GM21576 (cell line): ENCODE measurements around the gene BICRA.
"Not testable (repeated sequence)": the region's sequence is repeated elsewhere in the genome, so short reads cannot be mapped to it uniquely, and the experiment has no call there.

Experiments
- ATAC-seq: cut with Tn5 transposase; IDR thresholded peaks from one replicate; pipeline ENCODE4 v1.9.1; 2021; ENCODE audit warnings: mild to moderate bottlenecking, moderate library complexity; ENCODE audit not compliant: unreplicated experiment

The BICRA gene

DNA sequence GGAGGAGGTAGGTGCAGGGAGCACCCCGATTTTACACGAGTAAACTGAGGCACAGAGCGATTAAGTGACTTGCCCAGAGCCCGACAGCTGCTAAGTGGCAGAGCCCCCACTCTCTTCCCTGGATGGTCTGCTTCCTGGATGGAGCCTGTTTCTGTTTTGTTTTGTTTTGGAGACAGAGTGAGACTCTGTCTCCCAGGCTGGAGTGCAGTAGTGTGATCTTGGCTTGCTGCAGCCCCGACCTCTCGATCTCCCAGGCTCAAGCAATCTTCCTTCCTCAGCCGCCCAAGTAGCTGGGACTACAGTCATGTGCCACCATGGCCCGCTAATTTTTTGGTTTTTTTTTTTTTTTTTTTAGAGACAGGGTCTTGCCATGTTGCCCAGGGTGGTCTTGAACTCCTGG is 17.3 kb downstream of the BICRA start:
- no peak for ATAC-seq

DNA sequence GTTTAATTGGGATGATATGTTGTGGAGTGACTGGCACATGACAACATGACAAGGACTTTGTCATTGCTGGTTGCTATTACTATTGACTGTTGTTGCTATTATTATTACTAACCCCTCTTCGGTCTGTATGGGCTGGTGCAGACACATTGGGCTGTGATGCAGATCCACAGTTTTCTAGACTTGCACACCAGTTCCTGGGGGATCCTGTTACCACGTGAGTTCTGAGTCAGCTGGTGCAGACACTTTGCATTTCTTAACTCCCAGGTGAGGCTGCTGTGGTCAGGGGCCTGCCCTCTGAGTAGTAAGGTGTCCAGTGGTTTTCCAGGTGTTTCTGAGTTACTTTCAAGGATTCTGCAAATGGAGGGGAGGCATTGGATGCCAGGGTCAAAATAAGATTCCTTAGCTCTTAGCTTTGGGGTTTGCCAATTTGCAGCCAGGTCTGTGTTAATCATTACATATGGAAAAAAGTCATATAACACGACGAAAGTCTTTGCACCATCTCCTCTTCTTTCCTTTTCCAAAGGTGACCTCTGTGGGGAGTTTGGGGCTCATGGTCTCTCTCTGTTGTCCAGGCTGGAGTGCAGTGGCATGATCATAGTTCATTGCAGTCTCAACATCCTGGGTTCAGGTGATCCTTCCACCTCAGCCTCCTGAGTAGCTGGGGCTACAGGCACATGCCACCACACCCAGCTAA is 19.3 kb downstream of the BICRA start:
- no peak for ATAC-seq

DNA sequence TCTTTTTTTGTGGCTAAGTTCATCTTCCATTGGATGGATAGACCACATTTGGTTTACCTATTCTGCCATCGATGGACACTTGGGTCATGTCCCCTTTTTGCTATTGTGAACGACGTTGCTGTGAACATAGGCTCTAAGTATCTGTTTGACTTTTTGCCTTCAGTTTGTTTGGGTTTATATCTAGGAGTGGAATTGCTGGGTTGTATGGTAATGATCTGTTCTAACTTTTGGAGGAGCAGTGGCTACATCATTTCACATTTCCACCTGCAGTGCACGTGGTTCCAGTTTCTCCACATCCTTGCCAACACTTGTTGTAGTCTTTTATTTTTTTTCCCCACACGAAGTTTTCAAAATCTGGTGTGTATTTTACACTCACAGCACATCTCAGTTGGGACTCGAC is 21.7 kb downstream of the BICRA start:
- ATAC-seq = no peak

DNA sequence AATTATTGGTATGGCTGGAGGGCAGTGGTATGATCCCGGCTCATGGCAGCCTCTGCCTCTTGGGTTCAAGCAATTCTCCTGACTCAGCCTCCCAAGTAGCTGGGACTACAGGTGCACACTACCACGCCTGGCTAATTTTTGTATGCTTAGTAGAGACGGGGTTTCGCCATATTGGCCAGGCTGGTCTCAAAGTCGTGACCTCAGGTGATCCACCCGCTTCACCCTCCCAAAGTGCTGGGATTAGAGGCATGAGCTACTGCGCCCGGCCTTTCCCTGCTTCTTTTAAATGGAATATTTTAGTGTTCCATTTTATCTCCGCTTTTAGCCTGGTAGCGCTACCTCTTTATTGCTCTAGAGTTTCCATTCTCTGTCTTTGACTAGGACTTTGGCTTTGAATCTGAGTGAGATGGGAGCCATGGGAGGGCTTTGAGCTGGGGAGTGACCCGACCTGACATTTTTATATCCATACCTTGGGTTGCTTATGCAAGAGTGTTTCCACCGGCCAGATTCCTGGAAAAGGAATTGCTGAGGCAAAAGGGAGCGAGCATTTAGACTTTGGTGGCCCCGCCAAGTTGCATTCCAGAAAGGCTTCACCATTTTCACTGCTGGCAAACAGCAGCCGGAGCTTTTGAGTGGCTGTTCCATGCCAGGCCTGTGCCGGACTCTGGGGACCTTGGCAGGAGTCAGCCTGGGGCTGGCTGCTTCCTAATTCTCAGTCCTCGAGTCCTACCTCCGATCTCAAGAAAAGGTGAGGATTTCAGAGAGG is 22.9 kb downstream of the BICRA start:
- ATAC-seq = no peak

DNA sequence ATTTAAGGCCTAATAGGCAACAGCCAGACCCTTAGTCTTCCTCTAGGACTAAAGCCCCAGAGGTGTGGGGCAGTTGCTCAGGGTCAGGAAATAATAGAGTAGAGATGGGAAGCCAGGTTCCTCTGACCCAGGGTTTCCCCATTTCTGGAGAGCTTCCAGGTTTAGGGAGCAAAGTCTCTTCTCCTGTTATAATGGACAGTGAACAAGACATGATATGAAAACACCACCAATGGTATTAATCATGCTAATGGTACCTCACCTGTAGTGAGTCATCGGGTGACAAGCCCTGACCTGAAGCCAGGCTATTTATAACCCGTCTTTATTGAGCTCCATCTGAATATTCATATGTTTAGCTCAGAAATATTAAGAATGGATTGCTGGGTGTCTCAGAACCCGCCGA is 24.6 kb downstream of the BICRA start:
- no peak for ATAC-seq

DNA sequence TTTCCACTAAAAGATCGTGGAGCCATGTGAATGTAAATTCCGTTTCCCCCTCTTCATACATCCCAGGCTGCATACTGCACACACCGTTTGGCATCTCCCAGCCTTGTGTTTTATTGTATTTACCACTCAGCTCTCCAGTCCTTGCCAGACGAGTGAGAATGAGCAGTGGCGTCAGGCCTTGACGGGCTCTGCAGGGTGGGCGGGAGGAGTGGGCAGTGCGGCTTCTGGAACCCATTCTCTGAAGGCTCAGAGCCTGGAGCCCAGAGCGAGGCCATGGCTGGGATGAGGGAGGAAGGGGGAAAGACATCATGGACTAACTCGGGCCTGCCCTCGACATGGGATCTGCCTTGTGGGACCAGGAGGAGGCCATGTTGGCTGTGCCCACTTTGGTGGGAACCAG is 25.1 kb downstream of the BICRA start:
- ATAC-seq = no peak

DNA sequence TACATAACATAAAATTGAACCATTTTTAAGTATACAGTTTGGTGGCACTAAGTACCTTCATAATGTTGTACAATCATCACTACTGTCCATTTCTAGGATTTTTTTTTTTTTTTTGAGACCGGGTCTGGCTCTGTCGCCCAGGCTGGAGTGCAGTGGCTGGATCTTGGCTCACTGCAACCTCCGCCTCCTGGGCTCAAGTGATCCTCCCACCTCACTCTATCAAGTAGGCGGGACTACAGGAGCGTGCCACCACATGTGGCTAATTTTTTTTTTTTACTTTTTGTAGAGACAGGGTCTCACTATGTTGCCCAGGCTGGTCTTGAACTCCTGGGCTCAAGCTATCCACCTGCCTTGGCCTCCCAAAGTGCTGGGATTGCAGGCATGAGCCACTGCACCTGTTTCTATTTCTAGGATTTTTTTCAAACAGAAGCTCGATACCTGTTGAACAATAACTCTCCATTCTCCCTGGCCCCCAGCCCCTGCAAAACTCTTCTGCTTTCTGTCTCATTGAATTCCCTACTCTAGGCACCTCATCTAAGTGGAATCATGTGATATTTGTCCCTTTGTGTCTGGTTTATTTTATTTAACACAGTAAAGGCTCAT is 26.3 kb downstream of the BICRA start:
- ATAC-seq = not testable (repeated sequence)

DNA sequence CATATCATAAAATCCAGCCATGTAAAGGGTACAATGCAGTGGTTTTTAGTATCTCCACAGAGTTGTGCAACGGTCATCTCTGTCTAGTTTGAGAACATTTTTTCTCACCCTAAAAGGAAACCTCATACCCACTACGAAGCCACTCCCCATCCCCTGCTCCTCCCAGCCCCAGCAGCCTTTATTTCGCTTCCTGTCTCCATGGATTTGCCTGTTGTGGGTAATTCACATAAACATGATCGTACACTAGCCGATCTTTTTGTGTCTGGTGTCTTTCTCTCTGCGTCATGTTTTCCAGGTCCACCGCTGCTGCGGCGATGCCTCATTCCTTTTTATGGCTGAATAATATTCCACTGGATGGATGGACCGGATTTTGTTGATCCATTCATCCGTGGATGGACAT is 28.6 kb downstream of the BICRA start:
- no peak for ATAC-seq

DNA sequence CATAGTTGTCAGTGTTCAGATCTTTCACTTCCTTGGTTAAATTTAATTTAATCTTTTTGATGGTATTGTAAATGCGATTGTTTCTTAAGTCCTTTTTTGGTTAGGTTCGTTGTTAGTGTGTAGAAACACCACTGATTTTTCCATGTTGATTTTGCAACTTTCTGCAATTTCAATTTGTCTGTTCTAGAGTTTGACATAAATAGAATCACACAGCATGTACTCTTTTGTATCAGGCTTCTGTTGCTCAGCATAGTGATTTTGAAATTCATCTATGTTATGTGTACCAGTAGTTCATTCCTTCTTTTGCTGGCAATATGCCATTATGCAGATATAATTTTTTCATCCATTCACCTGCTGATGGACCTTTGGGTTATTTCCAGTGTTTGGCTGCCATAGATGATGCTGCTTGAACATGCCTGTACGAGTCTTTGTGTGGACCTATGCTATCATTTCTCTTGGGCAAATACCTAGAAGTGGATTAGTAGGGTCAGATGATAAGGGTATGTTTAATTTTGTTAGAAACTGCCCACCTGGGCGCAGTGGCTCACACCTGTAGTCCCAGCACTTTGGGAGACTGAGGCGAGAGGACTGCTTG is 33.1 kb downstream of the BICRA start:
- ATAC-seq = no peak

DNA sequence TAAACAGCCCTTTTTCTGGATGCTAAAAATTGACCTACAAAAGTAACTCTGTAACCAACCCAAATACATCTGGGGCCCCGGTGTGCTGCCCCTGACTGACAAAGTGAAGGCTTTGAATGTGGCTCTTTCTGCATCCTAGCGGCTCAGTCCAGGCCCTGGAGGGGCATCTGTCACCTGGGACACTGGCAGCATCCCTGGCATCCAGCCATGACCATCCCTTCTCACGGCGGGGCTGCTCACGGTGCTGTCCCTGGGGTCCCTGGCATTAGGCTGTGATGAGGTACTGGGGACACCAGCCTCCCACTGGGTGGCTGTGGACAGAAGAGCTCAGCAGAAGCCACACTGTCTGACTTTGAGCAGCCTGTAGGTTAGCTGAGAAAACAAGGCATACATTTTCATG is 34.3 kb downstream of the BICRA start:
- no peak for ATAC-seq

DNA sequence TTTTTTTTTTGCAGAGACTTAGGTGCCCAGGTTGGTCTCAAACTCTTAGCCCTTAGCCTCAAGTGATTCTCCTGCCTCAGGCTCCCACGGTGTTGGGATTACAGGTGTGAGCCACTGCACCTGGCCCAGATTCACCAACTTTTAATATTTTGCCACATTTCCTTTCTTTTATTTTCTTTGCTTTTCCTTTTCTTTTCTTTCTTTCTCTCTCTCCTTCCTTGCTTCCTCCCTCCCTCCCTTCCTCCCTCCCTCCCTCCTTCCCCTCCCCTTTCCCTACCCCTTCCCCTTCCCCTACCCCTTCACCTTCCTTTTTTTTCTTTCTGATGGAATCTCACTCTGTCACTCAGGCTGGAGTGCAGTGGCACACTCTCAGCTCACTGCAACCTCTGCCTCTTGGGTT is 35.3 kb downstream of the BICRA start:
- no peak for ATAC-seq

DNA sequence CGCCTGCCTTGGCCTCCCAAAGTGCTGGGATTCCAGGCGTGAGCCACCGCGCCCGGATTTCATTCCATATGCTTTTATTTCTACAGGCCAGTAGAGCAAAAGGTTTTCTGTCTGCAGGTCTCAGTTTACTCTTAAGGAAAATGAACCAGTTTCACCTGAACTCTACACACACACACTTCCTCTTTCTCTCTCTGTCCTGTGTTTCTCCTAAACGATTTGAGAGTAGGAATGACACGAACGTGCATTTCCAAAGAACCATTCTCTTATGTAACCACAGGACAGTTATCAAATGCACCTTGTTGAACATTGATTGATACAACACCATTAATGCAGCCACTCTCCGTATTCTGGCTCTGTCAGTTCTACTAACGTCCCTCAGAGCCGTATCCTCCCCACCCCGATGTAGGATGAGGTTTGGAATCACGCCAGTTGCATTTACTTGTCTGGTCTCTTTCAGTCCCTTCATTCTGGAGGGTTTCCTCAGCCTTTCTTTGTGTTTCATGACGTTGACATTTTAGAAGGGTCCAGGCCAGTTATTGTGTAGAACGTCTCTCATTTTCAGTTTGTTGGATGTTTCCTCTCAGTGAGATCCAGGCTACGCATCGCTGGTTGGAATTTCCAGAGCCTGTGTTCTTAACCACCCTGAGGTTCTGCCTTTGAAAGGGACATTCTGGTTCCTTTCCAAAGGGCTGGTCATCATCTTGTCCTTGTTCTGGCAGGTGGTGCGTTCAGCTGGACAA is 36.0 kb downstream of the BICRA start:
- no peak for ATAC-seq

DNA sequence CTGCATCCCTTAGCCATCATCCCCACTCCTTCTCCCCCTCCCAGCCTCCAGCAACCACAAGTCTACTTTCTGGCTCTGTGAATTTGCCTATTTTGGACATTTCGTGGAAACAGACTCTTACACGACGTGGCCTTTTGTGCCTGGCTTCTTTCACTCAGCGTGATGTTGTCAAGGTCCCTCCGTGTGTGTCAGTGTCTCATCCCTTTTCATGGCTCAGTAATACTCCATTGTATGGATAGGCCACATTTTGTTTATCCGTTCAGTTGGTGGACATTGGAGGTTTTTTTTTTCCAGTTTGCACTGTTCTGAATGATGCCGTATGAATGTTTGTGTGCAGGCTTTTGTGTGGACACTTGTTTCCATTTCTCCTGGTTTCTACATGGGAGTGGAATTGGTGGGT is 38.0 kb downstream of the BICRA start:
- no peak for ATAC-seq

DNA sequence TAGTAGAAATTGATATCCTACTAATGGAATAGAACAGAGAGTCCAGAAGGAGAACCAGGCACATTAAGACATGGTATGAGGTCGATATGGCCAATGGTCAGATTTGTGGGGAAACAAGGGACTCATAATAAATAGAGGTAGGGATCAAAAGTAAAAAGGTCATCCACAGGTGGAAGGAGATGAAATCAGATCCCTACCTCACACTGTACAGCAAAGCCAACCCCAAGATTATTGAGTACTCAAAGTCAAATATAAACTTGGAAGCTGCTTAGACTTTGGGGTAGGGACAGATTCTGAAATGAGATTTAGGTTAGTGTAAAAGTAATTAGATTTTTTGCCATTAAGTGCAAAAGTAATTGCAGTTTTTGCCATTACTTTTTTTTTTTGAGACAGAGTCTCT is 40.7 kb downstream of the BICRA start:
- ATAC-seq = no peak

DNA sequence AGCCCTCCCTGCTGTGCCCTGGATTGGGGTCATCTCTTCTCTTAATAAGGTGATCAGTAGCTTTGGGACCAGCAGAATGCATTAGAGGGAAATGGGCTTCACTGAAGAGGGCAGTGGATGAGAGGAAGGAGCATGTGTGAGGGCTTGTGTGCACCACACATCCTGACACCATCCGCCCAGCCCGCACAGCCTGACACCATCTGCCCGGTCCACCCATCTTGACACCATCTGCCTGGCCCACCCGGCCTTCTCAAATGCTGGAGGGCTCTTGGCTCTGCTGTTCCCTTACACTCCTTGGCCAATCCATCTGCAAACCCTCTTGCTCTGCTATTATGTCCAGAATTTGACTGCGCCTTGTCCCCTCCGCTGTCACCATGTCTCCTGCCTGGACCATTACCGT is 41.8 kb downstream of the BICRA start:
- ATAC-seq = no peak

DNA sequence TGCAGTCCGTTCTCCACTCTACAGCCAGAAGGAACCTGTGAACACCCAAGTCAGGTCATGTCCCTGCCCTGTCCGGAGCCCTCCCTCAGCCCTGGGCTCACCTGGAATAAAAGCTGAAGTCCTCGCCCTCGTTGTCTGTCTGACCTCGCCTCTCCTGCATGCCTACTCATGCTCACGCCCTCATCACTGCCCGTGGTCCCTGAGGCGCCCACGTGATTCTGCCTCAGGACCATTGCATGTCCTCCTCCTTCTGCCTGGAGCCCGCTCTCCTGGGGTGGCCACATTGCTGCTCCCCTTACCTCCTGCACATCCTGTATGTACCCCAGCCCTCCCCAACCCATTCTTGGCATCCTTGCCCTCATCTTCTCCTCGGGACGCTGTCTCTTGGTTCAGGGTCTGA is 42.2 kb downstream of the BICRA start:
- ATAC-seq = no peak

DNA sequence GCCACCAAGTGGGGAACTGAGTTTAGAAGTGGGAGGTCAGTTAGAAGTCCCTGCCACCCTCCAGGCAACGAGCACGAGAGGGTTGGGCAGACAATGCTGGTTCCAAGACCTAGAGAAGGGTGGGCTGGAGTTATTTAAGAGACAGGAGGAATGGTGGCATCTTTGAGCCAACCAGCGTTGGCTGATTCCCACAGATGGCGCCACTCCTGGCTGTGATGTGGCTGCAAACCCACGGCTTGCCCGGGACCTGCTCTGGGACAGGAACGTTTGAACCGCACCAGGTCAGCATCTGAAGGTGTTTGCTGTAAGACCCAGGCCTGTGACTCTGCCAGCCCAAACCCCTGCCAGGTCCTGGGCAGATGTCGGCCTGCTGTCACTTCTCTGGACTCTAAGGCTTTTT is 42.8 kb downstream of the BICRA start:
- no peak for ATAC-seq

DNA sequence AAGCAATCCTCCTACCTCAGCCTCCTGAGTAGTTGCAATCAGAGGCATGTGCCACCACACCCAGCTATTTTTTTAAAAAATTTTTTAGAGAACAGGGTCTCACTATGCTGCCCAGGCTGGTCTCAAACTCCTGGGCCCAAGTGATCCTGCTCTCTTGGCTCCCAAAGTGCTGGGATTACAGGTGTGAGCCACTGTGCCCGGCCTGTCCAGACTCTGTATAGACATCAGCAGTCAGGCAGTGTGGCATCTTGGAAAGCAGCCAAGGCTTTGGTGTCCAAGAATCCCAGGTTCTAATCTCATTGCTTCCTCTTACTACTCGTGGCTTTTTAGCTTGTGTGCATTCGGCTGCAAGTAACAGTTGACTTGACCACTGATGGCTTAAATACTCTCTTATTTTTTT is 43.4 kb downstream of the BICRA start:
- no peak for ATAC-seq

DNA sequence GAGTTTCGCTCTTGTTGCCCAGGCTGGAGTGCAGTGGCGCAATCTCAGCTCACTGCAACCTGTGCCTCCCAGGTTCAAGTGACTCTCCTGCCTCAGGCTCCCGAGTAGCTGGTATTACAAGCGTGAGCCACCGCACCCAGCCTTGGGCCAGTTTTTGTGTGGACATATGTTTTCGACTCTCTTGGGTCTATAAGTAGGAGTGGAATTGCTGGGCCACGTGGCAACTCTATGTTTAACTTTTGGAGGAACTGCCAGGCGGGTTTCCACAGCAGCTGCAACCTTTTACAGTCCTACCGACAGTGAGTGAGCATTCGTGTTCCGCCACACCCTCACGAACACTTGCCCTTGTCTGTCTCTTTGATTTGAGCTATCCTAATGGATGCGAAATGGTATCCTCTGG is 44.9 kb downstream of the BICRA start:
- no peak for ATAC-seq

DNA sequence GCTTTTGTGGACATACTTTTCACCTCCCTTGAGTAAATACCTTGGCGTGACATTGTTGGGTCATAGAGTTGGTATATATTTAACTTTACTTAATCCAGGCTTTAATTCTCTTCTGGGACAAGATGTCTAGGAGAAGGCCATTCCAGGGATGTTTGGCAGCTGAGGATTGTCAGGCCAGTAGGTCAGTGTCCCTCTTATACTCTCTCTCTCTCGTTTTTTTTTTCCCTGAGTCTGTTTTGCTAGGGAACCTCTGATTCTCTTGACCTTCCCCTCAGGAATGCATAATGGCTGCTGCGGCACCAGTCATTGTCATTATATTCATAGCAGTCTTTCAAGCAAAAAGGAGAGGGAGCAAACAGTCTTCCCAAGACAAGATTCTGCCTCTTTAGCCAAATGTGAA is 48.8 kb downstream of the BICRA start:
- no peak for ATAC-seq
